Erythroblast (primary cell): Measurements from ENCODE around the gene ZP2.
"Not testable (repeated sequence)": the region's sequence is repeated elsewhere in the genome, so short reads cannot be mapped to it uniquely, and the experiment has no call there.

ENCODE experiments used
- DNase-seq, 2 experiments: peaks; one replicate each; lab custom pipeline; 2025; lab: John Stamatoyannopoulos, UW
- GATA1 ChIP-seq: IDR thresholded peaks from 2 replicates; pipeline ENCODE4 v1.6.1; 2011; ENCODE audit warnings: low read depth, mild to moderate bottlenecking, control low read depth, low read length, moderate library complexity
- POLR2A ChIP-seq: IDR thresholded peaks from 2 replicates; pipeline ENCODE4 v1.6.1; 2011; ENCODE audit warnings: mild to moderate bottlenecking, low read length

ZP2 gene

DNA sequence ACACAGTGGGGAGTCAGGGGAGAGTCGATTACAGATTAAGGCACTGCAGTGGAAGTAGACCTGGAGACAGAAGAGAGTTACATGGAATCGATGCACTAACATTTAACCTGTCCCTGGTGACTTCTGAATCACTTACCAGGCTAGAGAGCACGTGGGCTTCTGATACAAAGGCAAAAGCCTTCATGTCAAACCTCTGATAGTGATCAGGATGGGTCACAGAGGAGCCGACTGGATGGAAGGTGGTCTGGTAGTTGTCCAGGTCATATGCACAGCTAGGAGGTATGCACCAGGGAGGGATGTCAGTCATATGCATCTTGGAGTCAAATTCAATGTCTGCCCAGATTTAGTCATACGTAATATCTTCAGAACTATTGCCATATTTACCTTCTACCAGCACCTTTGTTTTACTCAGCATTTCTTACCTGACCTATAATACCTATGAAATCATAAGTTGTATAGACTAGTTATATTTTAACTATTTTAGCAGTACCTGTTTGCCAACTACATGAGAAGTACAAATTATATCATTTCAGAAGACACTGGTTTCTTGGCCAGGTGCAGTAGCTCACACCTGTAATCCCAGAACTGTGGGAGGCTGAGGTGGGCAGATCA, 11.7 kb downstream of the ZP2 start:
- TF ChIP-seq GATA1, result no peak
- no peak for TF ChIP-seq POLR2A
- DNase-seq, result no peak

DNA sequence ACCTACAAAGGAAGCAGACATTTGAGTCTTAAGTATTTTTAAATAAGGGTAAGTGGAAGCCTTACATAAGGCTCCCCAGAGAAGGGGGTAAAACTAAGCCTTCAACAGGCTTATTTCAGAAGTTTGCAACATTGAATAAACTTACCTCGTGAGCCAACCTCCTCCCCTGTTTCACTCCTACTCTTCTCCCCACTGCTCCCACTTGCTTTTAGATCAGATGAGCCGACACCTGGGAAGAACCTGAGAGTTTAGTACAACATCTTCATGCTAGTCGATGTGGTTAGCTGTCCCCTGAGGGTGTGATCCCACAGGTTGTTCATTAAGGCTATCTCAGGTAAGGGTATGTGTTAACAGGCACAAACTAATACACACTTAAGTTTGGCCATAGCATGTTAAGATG, 13.8 kb downstream of the ZP2 start:
- DNase-seq, result no peak
- TF ChIP-seq GATA1, result no peak
- no peak for TF ChIP-seq POLR2A

DNA sequence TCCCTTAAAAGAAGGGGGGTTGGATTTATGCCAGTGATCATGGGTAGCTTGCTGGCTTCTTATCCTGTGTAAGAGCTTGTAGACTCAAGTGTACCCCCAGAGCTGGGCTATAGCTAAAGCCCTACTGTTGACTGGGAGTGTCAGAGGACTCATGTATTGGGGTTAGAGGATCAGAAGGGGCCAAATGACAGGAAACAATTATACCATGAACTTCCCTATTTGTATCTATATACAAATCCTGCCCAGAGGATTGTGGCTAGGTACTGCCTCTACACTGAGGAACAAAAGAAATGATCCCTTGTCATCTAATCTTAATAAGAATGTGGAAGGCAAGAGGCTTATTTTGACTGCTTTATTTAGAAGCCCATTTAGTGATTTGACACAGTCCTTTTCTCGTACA, 14.3 kb downstream of the ZP2 start:
- DNase-seq, result no peak
- TF ChIP-seq POLR2A (no peak), GATA1 (no peak)

DNA sequence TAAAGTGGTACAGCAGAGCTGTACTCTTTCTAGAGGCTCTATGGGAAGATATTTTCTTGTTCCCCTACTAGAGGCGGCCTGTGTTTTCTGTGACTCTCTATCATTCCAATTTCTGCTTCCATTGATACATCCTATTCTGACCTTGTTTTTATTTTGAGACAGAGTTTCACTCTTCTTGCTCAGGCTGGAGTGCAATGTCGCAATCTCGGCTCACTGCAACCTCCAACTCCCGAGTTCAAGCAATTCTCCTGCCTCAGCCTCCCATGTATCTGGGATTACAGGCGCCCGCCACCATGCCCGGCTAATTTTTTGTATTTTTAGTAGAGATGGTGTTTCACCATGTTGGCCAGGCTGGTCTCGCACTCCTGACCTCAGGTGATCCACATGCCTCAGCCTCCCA, 16.0 kb downstream of the ZP2 start:
- DNase-seq, result not testable (repeated sequence)

DNA sequence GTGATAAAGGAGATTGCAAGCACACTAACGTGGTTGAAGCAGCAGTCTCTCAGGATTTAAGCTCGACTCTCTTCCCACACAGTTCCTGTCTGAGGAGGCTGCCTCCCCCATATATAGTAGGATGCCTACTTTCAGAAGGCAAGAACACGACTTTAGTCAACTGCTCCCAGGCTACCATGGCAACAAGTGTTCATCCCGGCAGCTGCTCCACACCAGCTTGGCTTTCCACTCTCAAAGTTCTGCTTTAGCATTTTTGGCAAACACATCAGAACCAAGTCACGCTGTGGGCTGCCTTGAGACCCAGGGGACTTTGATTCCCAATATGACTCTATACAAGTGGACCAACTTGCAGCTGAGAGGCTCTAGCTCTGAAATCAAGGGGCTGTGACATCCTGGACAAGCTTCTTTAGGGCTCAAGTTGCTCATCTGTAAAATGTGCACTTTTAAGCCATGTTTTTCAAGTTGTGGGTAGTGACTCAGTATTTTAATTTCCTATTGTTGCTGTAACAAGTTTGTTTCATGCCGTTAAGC, 16.5 kb downstream of the ZP2 start:
- no peak for DNase-seq
- TF ChIP-seq GATA1 (no peak), POLR2A (no peak)

DNA sequence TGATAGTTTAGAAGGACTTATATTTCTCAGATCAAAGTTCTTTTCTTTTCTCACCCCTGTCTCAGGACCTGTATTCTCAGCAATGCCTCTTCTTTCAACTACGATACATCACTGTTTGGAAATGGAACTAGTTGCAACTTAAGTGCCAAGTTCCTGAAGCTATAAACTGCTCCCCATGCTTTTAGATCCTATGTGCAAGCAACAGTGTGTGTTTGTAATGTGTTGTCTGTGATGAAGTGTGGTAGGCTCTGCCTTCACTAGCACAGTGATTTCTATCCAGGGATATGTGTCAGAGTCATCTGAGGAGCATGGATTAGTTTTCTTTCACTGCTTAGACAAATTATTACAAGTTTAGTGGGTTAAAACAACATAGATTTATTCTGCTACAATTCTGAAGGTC, 18.4 kb downstream of the ZP2 start:
- DNase-seq, result no peak
- TF ChIP-seq POLR2A (no peak), GATA1 (no peak)

DNA sequence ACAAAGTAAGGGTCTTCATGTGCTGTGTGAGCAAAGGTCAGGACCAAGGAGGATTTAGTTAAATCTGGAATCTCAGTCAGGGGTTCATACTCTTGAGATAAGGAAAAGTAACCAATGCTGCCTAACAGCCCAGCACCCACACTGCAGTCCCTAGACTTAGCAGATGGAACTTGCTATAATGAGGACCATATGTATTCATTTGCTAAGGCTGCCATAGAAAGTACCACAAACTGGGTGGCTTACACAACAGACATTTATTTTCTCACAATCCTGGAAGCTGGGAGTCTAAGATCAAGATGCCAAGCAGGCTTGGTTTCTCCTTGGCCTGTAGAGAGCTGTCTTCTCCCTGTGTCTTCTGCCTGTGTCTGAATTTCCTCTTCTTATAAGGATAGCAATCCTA, 20.8 kb downstream of the ZP2 start:
- TF ChIP-seq GATA1 (no peak), POLR2A (no peak)
- no peak for DNase-seq

DNA sequence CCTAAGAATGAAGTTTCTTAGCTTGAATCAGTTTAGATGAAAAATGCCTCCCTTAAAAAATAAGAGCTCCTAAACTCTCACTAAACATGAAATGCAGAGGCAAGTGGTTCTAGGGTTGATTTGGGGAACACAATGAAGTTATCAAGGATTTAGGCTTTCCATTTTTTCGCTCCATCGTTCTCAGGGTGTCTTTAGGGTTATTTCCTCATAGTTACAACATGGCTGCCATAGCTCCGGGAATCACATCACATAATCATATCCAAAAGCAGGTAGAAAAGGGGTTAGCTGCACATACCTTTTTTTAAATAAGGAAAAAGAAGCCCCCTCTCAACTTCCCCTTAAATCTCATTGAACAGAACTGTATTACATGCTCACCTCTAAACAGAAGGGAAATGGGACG, 21.4 kb downstream of the ZP2 start:
- no peak for TF ChIP-seq POLR2A
- TF ChIP-seq GATA1, result no peak
- no peak for DNase-seq

DNA sequence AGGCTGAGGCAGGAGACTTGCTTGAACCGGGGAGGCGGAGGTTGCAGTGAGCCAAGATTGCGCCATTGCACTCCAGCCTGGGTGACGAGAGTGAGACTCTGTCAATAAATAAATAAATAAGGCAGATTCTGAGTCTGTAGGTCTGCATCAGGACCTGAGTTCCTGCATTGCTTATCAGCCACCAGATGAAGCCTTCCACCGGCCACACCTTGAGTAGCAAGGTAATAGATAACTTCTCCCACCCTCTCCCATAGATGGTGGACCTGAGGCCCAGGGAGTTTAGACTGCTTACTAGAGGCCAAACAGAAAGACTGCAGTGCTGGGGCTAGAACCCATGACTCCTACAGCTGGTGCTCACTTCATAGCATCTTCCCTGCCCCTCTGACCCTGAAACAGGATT, 22.1 kb downstream of the ZP2 start:
- DNase-seq, result no peak
- TF ChIP-seq GATA1, result no peak
- no peak for TF ChIP-seq POLR2A

DNA sequence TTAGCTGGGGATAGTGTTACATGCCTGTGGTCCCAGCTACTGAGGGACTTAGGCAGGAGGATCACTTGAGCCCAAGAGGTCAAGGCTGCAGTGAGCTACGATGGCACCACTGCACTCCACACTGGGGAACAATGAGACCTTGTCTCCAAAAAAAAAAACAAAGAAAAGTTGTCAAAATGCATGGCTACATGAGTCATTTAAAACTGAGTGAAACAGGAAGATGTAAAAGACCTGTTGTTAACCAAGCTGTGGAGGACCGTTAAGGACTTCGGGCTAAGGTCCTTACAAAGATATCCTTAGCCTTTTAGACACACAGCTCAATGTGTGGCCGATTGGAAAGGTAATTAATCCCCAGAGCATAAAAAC, 25.1 kb downstream of the ZP2 start:
- TF ChIP-seq POLR2A (no peak), GATA1 (no peak)
- DNase-seq, result no peak

DNA sequence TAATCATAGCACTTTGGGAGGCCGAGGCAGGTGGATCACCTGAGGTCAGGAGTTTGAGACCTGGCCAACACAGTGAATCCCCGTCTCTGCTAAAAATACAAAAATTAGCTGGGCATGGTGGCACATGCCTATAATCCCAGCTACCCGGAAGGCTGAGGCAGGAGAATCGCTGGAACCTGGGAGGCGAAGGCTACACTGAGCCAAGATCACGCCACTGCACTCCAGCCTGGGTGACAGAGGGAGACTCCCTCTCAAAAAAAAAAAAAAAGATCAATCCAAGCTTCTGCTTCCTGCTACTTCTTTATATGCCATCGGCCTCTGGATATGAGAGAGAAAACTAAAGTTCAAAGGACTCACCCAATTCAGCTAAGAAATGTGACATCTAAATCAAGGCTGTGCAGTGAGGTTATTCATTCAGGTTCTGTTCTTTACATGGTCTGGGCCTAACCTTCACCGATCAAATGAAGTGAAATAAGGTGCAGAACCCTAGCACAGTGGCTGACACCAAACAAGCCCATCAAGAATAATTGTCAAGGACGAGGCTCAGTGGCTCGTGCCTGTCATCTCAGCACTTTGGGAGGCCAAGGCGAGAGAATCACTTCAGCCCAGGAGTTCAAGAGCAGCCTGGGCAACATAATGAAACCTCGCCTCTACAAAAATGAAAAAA, 25.6 kb downstream of the ZP2 start:
- no peak for DNase-seq
- no peak for TF ChIP-seq POLR2A
- no peak for TF ChIP-seq GATA1

DNA sequence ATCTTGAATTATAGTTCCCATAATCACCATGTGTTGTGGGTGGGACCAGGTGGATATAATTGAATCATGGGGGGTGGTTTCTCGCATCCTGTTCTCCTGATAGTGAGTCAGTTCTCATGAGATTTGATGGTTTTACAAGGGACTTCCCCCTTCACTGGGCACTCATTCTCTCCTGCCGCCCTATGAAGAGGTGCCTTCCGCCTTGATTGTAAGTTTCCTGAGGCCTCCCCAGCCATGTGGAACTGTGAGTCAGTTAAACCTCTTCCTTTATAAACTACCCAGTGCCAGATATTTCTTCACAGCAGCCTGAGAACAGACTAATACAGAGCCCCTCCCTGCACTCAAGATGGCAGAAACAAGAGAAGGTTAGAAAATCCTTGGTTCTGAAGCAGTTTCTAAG, 26.5 kb downstream of the ZP2 start:
- DNase-seq, result no peak
- TF ChIP-seq GATA1, result no peak
- no peak for TF ChIP-seq POLR2A

DNA sequence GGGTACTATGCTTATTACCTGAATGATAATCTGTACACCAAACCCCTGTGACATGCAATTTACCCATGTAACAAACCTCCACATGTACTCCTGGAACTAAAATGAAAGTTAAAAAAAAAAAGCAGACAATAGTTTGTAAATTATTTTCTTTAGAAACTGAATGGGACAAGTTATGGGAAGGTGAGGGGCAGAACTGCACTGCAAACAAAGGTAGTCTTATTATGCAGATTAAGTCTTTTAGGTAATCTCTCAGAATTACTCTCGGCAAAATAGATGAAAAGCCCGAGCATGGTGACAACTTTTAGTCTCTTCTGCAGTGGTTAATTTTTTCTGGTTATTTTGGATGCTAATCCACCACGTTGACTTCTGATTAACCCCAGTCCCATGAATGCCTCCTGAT, 27.4 kb downstream of the ZP2 start:
- TF ChIP-seq GATA1 (no peak), POLR2A (no peak)

DNA sequence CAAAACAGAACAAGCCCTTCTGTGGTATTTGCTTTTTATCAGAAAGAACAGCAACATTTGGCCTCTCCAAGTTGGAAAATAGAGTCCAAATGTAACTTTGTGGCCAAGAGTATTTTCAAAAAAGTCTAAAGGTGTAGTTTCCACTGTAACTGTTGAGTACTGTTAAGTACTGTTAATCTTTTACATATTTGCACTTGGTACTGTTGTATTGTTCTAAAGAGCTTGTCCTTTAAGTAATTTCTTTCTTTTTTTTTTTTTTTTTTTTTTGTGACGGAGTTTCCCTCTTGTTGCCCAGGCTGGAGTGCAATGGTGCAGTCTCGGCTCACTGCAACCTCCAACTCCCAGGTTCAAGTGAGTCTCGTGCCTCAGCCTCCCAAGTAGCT, 31.4 kb downstream of the ZP2 start:
- TF ChIP-seq GATA1, result no peak
- TF ChIP-seq POLR2A, result no peak
- no peak for DNase-seq

More for the DNA sequence above, 27.4 kb downstream of the ZP2 start:
- DNase-seq, result no peak
